ENCODE measurements around the gene GSTO2. TPM values are rescaled to one million over a fixed set of nuclear protein-coding genes. Genes with fewer than 3 reads are reported as not detected.

GSTO2 gene
- total RNA-seq, 1 donor from 2014 or later: 7.8 TPM

- no peak overlapping the region for H3K27ac ChIP-seq
- H3K4me3 ChIP-seq: no peak overlapping the region
- peaks cover 59% of the 10 kb centered on the region for H3K36me3 ChIP-seq
- H3K4me1 ChIP-seq: peaks cover 59% of the 10 kb centered on the region
- no peak for TF ChIP-seq CTCF (IDR thresholded peaks at IDR 0.05)
- intact Hi-C loops (cut with DNase I): no loop called here
- H3K9me3 ChIP-seq: no peaks in the 10 kb centered on the region
- H3K27me3 ChIP-seq (ENCODE audit: low read depth): no peaks in the 10 kb centered on the region
- no peak for ATAC-seq
- DNase-seq: peak; percentile 49
Measured at GRCh38 chr10:104314591-104315485, 45.9 kb downstream of the GSTO2 start.

- H3K27me3 ChIP-seq (ENCODE audit: low read depth): no peaks in the 10 kb centered on the region
- peaks cover 59% of the 10 kb centered on the region for H3K4me1 ChIP-seq
- intact Hi-C loops (cut with DNase I): no loop called here
- H3K36me3 ChIP-seq: peaks cover 56% of the 10 kb centered on the region
- no peaks in the 10 kb centered on the region for H3K9me3 ChIP-seq
- TF ChIP-seq CTCF (IDR thresholded peaks at IDR 0.05): no peak
- no peak for DNase-seq
- no peak overlapping the region for H3K27ac ChIP-seq
- H3K4me3 ChIP-seq: no peak overlapping the region
- no peak for ATAC-seq
Measured at GRCh38 chr10:104315486-104315921, 46.5 kb downstream of the GSTO2 start.

GRCh38 chr10:104316321-104317099, 47.5 kb downstream of the GSTO2 start:
- ATAC-seq: no peak
- Histone ChIP-seq H3K36me3 (peaks cover 46% of the 10 kb centered on the region), H3K9me3 (no peaks in the 10 kb centered on the region), H3K27ac (no peak overlapping the region), H3K4me3 (no peak overlapping the region), H3K4me1 (peaks cover 65% of the 10 kb centered on the region), H3K27me3 (ENCODE audit: low read depth) (no peaks in the 10 kb centered on the region)
- intact Hi-C loops (cut with DNase I): no loop called here
- no peak for DNase-seq
- TF ChIP-seq CTCF (IDR thresholded peaks at IDR 0.05): no peak

- TF ChIP-seq CTCF (IDR thresholded peaks at IDR 0.05): no peak
- DNase-seq (no peak), ATAC-seq (no peak)
- H3K36me3 ChIP-seq: peaks cover 40% of the 10 kb centered on the region
- no peaks in the 10 kb centered on the region for H3K27me3 ChIP-seq (ENCODE audit: low read depth)
- peaks cover 68% of the 10 kb centered on the region for H3K4me1 ChIP-seq
- peak overlapping the region; percentile 21 for H3K27ac ChIP-seq
- H3K9me3 ChIP-seq: no peaks in the 10 kb centered on the region
- intact Hi-C loops (cut with DNase I): no loop called here
- H3K4me3 ChIP-seq: no peak overlapping the region
Measured at GRCh38 chr10:104317269-104317710, 48.3 kb downstream of the GSTO2 start.

- H3K9me3 ChIP-seq: no peaks in the 10 kb centered on the region
- peaks cover 68% of the 10 kb centered on the region for H3K4me1 ChIP-seq
- H3K4me3 ChIP-seq: no peak overlapping the region
- intact Hi-C loops (cut with DNase I): no loop called here
- TF ChIP-seq CTCF (IDR thresholded peaks at IDR 0.05): no peak
- H3K36me3 ChIP-seq: peaks cover 35% of the 10 kb centered on the region
- peak overlapping the region; percentile 21 for H3K27ac ChIP-seq
- DNase-seq: no peak
- no peaks in the 10 kb centered on the region for H3K27me3 ChIP-seq (ENCODE audit: low read depth)
- ATAC-seq: no peak
Measured at GRCh38 chr10:104317726-104318299, 48.8 kb downstream of the GSTO2 start.
